HG03354 (cell line): ENCODE measurements around the gene CCDC39.
A peak's percentile ranks its signal among the peaks of the same experiment; 100 is the strongest.
"Not testable (repeated sequence)": the region's sequence is repeated elsewhere in the genome, so short reads cannot be mapped to it uniquely, and the experiment has no call there.

Source experiments
- ATAC-seq: cut with Tn5 transposase; IDR thresholded peaks from one replicate; pipeline ENCODE4 v1.9.1; 2021; ENCODE audit warnings: mild to moderate bottlenecking; ENCODE audit not compliant: unreplicated experiment, poor library complexity, severe bottlenecking

The CCDC39 gene

DNA sequence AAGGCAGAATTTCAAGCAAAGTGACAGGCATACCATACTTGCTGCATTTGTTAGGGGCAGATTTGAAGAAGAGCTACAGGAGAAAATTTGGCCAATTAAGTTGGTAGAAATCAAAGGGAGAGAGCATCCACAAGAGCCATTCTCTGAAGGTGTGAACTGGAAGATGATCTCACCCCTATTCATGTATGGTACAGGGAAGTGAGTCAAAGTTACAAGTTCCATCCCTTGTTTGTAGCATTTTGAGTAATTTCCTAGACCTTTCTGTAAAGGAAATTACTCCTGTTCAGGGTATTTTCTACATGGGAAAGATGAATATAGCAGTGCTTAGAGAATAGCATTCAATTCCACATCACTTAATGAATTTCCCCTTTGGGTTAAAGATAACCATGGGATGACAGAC, 48.9 kb downstream of the CCDC39 start:
- no peak for ATAC-seq

- peak; percentile 95 for ATAC-seq
Measured at GRCh38 chr3:180626844-180627243, 52.4 kb downstream of the CCDC39 start.

GRCh38 chr3:180624714-180625113, 54.6 kb downstream of the CCDC39 start:
- ATAC-seq: peak; percentile 60

- ATAC-seq: no peak
Measured at GRCh38 chr3:180619723-180620122, 59.6 kb downstream of the CCDC39 start.

GRCh38 chr3:180618563-180618962, 60.7 kb downstream of the CCDC39 start:
- not testable (repeated sequence) for ATAC-seq

- ATAC-seq: no peak
Measured at GRCh38 chr3:180617049-180617448, 62.2 kb downstream of the CCDC39 start.

GRCh38 chr3:180615954-180616353, 63.3 kb downstream of the CCDC39 start:
- no peak for ATAC-seq

DNA sequence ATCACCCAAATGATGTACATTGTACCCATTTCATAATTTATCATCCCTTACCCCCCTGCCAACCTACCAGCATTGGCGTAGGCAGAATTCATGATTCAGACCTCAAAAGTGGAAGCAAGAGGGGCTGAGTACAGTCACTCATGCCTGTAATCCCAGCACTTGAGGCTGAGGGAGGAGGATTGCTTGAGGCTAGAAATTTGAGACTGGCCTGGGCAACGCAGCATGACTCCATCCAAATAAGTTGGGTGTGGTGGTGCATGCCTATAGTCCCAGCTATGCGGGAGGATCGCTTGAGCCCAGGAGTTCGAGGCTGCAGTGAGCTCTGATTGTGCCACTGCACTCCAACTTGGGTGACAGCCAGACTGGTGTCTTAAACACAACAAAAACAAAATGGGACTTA, 66.9 kb downstream of the CCDC39 start:
- no peak for ATAC-seq

- no peak for ATAC-seq
Measured at GRCh38 chr3:180611006-180611405, 68.3 kb downstream of the CCDC39 start.

GRCh38 chr3:180601688-180602666, 77.3 kb downstream of the CCDC39 start, which contains the start of gene TTC14:
Gene TTC14 (plus strand): TSS chr3:180602163. CDS start chr3:180602262, 99 bp downstream.
- ATAC-seq: peak; percentile 97

DNA sequence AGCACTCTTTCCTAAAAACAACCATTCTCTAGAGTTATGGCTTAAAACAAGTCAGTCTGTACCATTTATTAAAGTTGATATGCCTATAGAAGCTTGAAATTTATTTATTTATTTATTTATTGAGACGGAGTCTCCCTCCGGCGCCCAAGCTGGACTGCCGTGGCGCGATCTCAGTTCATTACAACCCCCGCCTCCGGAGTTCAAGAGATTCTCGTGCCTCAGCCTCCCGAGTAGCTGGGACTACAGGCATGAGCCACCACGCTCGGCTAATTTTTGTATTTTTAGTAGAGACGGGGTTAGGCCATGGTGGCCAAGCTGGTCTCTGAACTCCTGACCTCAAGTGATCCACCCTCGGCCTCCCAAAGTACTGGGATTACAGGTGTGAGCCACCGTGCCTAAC, 78.8 kb downstream of the CCDC39 start:
- ATAC-seq: no peak

DNA sequence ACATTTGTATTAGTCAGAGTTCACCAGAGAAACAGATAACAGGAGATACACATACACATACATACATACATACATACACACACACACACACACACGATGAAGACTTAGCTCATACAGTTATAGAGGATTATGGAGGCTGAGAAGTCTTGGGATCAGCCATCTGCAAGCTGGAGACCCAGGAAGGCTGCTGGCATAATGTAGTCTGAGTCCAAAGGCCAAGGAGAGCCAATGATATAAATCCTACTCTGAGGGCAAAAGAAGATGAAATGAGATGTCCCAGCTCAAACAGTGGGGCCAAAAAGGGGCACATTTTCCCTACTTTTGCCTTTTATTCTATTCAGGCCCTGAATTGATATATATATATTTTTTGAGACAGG, 83.7 kb downstream of the CCDC39 start:
- ATAC-seq: no peak

GRCh38 chr3:180594631-180595558, 84.4 kb downstream of the CCDC39 start:
- ATAC-seq: peak; percentile 70

DNA sequence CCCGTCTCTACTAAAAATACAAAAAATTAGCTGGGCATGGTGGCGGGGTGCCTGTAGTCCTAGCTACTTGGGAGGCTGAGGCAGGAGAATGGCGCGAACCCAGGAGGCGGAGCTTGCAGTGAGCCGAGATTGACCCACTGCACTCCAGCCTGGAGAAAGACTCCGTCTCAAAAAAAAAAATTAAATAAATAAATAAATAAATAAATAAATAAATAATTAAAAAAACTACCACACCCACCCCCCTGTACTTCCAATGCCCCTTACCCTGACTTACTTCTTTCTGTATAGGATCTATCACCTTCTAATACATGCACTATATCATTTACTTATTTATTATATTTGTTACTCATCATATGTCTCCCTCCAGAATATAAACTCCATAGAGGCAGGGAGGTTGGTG, 85.7 kb downstream of the CCDC39 start:
- ATAC-seq: not testable (repeated sequence)

- ATAC-seq: no peak
Measured at GRCh38 chr3:180590396-180590795, 88.9 kb downstream of the CCDC39 start.

GRCh38 chr3:180580934-180581333, 98.4 kb downstream of the CCDC39 start:
- no peak for ATAC-seq

DNA sequence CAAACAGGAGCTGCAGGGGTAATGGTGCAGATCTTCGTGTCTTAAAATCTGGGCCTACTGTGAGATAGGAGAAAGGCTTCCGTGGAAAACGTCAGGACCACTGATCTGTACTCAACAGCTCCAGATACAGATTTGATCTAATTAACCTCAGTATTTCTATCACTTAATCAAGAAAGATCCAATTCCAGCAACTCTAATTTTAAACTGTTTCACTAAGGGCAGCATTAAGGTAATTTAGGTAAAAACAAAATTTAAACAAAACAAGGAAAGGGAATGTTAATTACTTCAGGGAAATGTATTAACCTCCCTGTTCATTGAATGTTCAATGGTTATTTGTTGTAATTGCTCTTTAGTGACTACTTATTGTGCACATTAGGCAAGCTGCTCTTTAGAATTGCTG, 103.7 kb downstream of the CCDC39 start:
- no peak for ATAC-seq

DNA sequence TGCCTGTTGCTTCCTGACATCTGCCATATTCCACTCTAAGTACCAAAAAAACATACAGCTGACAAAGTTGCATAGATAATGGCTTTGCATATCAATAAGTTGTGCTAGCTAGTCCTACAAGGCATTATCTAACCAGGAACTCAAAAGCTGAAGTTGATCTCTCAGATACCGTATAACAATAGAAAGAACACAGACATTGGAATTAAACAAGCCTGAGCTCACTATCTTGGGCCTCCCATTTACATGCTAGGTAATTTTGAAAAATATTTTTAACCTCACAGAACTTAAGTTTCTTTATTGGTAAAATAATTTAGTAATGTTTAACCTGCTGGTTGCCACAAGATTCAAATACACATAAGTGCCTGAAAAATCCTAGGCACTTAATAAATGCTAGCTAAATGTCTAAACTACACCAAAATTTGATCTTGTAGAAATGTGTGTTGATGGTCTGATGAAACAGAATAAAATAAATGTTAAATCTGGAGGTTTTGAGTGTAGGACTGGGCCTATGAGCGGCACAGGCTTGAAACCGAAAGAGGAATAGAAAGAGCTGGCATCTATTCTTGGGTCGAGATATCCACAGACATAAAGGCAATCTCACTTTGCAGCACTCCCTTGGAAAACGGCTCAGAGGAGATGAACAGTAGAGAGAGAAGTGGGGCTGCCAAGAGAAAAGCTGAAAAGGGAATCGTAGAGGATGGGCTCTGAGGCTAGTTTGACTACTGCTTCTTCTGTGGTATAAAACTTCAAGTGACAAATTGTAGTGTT, 107.3 kb downstream of the CCDC39 start:
- ATAC-seq: peak; percentile 86

DNA sequence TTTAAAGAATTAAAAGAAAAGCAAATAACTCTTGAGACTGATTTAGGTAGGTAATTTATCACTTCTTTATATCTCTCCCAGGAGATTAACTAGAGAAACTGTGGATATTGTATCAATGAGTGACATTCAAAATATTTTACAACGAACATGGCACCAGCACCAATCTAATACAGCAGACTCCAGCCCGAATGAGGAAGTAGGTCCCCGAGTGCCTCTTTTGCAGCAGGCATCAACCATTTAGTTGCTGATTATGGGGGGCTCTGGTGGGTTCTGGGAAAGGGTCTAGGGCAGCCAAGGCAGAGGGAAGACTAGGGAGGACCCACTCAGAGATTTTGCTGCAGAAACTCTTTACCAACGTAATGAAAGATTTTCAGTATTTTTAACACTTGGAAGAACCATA, 109.1 kb downstream of the CCDC39 start:
- ATAC-seq: no peak

DNA sequence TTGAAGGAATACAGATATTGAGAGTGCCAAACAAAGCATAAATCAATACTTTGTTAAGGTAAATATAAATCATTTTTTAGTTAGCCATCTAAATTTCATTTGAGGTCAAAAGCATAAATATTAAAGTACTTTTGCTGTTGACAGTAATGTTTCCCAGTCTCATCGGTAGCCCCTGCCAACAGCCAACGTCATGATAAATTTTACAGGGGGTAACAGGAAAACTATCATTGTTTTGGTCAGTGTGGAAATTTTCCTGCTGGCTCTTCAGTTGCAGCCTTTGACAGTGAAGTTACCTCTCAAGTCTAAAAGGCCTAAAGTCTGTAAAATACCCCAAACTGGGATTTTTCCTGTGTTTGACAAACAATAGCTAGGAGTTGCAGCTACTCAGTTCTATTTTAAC, 114.6 kb downstream of the CCDC39 start:
- no peak for ATAC-seq
